Measurements from ENCODE around the gene SH3BGRL3. TPM values are rescaled to one million over a fixed set of nuclear protein-coding genes. Genes with fewer than 3 reads are reported as not detected.
A peak's percentile ranks its signal among the peaks of the same experiment; 100 is the strongest.

SH3BGRL3 gene
- total and polyA plus RNA-seq, 4 donors: 17.2 to 437 (median 333) TPM

- H3K4me1 ChIP-seq (ENCODE audit: control insufficient read depth in 5 of 5, insufficient read depth in 5 of 5, low read length in 5 of 5): peaks cover 4 to 32% (median 14%) of the 10 kb centered on the region in 5 donors
Measured at GRCh38 chr1:26284597-26285347, 4.9 kb downstream of the SH3BGRL3 start.

DNA sequence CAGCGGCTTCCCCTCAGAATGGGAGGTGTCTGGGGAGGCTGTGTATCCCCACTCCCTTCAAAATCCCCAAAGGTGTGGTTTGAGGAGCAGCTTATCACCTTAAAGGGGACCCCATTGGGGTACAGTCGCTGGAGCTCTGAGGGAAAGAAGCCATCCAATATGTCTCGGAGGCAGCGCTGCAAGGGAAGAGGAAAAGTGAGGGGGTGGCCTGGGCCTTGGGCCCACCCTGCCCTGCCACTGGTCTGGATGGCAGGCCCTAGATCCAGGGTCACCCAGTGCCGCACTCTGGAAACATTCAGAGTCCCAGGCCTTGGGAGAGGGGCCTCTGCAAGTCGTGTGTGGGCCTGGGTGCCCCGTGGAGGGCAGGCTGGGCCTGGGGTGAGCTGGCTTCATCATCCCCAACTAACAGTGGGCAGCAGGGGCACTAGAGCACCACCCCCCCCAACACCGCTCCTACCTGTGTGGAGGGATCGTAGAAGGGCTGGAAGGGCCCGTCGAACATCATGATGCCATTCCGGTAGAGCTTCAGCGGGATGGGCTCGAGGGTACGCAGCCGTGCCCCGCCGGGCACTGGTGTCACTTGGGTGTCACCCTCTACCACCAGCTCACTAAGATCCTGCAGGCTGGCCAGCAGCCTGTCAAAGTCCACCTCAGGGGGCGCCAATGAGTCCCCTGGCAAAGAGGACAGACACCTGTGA is 5.6 kb downstream of the SH3BGRL3 start:
- Histone ChIP-seq H3K9ac (ENCODE audit: insufficient read depth in 1 of 2, low read length in 2 of 2) (no peak overlapping the region), H3K36me3 (ENCODE audit: control insufficient read depth in 4 of 4, insufficient read depth in 4 of 4, low read length in 4 of 4) (peaks cover 0 to 20% (median 4%) of the 10 kb centered on the region in 4 donors), H3K27ac (ENCODE audit: low read depth in 1 of 2, low read length in 1 of 2) (peak overlapping the region; percentile 25 to 37), H3K4me1 (ENCODE audit: control insufficient read depth in 5 of 5, insufficient read depth in 5 of 5, low read length in 5 of 5) (peaks cover 4 to 32% (median 12%) of the 10 kb centered on the region in 5 donors), H3K4me3 (no peak overlapping the region), H3K9me3 (ENCODE audit: control insufficient read depth in 4 of 4, insufficient read depth in 3 of 4, low read length in 3 of 4) (no peaks in the 10 kb centered on the region), H3K27me3 (ENCODE audit: control insufficient read depth in 3 of 3, insufficient read depth in 3 of 3, low read length in 2 of 3) (no peaks in the 10 kb centered on the region)
- no peak for TF ChIP-seq CTCF (IDR thresholded peaks at IDR 0.05; ENCODE audit: control extremely low read depth, extremely low read depth)
- DNase-seq (no peak), ATAC-seq (ENCODE audit: insufficient read depth, low FRiP score) (no peak)
- WGBS, 2 donors: 87 to 88% methylated on average over 18 to 19 of the region's 19 CpGs

More at GRCh38 chr1:26284597-26285347, 4.9 kb downstream of the SH3BGRL3 start:
- ATAC-seq (ENCODE audit: insufficient read depth, low FRiP score): peak; percentile 10
- DNase-seq: no peak
- Histone ChIP-seq H3K27ac (ENCODE audit: low read depth in 1 of 2, low read length in 1 of 2) (peak overlapping the region; percentile 50 to 79), H3K36me3 (ENCODE audit: control insufficient read depth in 4 of 4, insufficient read depth in 4 of 4, low read length in 4 of 4) (peaks cover 0 to 20% (median 4%) of the 10 kb centered on the region in 4 donors), H3K27me3 (ENCODE audit: control insufficient read depth in 3 of 3, insufficient read depth in 3 of 3, low read length in 2 of 3) (no peaks in the 10 kb centered on the region), H3K9ac (ENCODE audit: insufficient read depth in 1 of 2, low read length in 2 of 2) (no peak overlapping the region), H3K9me3 (ENCODE audit: control insufficient read depth in 4 of 4, insufficient read depth in 3 of 4, low read length in 3 of 4) (no peaks in the 10 kb centered on the region), H3K4me3 (no peak overlapping the region)
- WGBS, 2 donors: 27 to 40% methylated on average over 22 of the region's 22 CpGs
- peak; percentile 26 for TF ChIP-seq CTCF (IDR thresholded peaks at IDR 0.05; ENCODE audit: control extremely low read depth, extremely low read depth)

DNA sequence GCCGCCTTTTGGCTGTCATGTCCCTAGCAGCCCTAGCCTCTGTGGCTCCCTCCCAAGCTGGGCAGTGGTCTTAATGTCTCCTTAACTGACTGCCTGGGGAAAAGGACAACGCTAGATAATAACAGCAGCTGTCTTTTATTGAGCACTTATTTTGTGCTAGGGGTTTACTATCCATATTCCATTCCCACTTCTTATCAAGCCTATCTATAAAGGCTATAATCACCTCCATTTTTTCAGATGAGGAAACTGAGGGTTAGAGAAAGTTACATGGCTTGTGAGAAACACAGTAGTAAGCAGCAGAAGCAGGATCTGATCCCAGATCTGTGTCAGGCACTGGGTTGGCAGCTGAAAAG is 6.2 kb downstream of the SH3BGRL3 start:
- Histone ChIP-seq H3K27ac (ENCODE audit: low read depth in 1 of 2, low read length in 1 of 2) (peak overlapping the region in 1 of 2 donors; percentile 37), H3K36me3 (ENCODE audit: control insufficient read depth in 4 of 4, insufficient read depth in 4 of 4, low read length in 4 of 4) (peaks cover 0 to 15% (median 4%) of the 10 kb centered on the region in 4 donors), H3K27me3 (ENCODE audit: control insufficient read depth in 3 of 3, insufficient read depth in 3 of 3, low read length in 2 of 3) (no peaks in the 10 kb centered on the region), H3K4me3 (no peak overlapping the region), H3K9ac (ENCODE audit: insufficient read depth in 1 of 2, low read length in 2 of 2) (no peak overlapping the region), H3K4me1 (ENCODE audit: control insufficient read depth in 5 of 5, insufficient read depth in 5 of 5, low read length in 5 of 5) (peaks cover 2 to 30% (median 8%) of the 10 kb centered on the region in 5 donors), H3K9me3 (ENCODE audit: control insufficient read depth in 4 of 4, insufficient read depth in 3 of 4, low read length in 3 of 4) (no peaks in the 10 kb centered on the region)
- 87 to 91% methylated on average over 2 of the region's 2 CpGs for WGBS, 2 donors
- no peak for TF ChIP-seq CTCF (IDR thresholded peaks at IDR 0.05; ENCODE audit: control extremely low read depth, extremely low read depth)
- ATAC-seq (ENCODE audit: insufficient read depth, low FRiP score) (no peak), DNase-seq (no peak)

Data from lung (tissue), 12 donors.